Cardiac muscle cell (in vitro differentiated cells and primary cell): ENCODE results near the gene VASH1. TPM values are rescaled to one million over a fixed set of nuclear protein-coding genes. Genes with fewer than 3 reads are reported as not detected.

Experiments used
- DNase-seq, 2 donors: peaks; one replicate each; pipeline versions ENCODE4 v3.0.0 to v3.0.0-alpha.2; 2010 to 2017; ENCODE audit warnings: low read depth in 1 of 2, low spot score in 1 of 2
- H3K27ac ChIP-seq: fragments of 200-600 bp; sonication (generic); 2 replicates; pipeline ENCODE4 v1.5.1; 2016
- H3K27me3 ChIP-seq: fragments of 200-600 bp; sonication (generic); 2 replicates; pipeline ENCODE4 v1.6.0; 2016; ENCODE audit warnings: control low read depth
- H3K36me3 ChIP-seq: fragments of 200-600 bp; sonication (generic); 2 replicates; pipeline ENCODE4 v1.5.1; 2016; ENCODE audit warnings: control low read depth
- H3K4me1 ChIP-seq: fragments of 200-600 bp; sonication (generic); 2 replicates; pipeline ENCODE4 v1.8.1; 2017; ENCODE audit warnings: low read depth, mild to moderate bottlenecking, mixed run types
- H3K4me3 ChIP-seq: fragments of 200-600 bp; sonication (generic); 2 replicates; pipeline ENCODE4 v1.5.1; 2016; ENCODE audit warnings: mild to moderate bottlenecking
- H3K9me3 ChIP-seq: fragments of 200-600 bp; sonication (generic); 2 replicates; pipeline ENCODE4 v1.5.1; 2017; ENCODE audit warnings: low read depth, mild to moderate bottlenecking, control low read depth
- polyA plus RNA-seq: library from polyadenylated mRNA; unstranded; fragments of >200 nt; fragmentation: Nextera tagmentation; extraction: Ambion mirVana; gene quantifications from 2 replicates; pipeline ENCODE4 v1.2.1, GENCODE V29; 2016
- total RNA-seq: library from RNA; depleted of rRNA; stranded (reverse); fragments of >200 nt; gene quantifications from 2 replicates; pipeline ENCODE4 v1.2.3, GENCODE V29; 2016
- TF ChIP-seq, protein P1 (sequence below): IDR thresholded peaks from 2 replicates; pipeline ENCODE4 v1.5.1; 2012; ENCODE audit warnings: low read depth, mild to moderate bottlenecking, low read length

The VASH1 gene
- total and polyA plus RNA-seq, 2 experiments from 2014 or later = 22.1 to 41.0 TPM

DNA sequence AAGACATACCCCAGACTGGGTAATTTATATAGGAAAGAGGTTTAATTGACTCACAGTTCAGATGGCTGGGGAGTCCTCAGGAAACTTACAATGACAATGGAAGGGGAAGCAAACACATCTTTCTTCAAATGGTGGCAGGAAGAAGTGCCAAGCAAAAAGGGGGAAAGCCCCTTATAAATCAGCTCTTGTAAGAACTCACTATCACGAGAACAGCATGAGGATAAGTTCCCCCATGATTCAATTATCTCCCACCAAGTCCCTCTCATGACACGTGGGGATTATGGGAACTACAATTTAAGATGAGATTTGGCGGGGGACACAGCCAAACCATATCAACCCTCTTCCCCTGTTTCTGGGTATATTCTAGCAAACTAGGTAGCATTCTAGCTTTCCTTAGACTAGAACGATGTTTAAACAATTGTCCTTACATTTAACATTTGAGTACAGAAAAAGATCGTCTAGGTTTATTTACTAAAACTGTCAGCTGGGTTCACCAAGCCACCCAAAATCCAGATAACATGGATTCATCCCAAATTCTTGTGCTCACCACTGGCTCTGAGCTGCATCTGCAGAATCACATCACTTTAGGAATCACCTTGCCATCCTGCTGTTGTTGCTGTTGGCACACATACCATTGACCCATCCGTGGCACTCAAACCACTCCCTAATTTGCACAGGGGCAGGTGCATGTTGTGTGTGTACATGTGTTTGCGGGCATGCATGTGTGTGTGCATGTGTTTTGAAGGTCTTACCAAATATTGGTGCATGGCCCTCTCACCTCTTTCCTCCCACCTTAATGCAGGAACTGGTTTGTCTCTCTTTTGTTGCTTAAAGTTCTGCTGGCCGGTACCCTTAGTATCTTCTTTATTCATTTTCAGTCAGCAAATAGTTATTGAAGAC is 36.4 kb upstream of the VASH1 start:
- H3K36me3 ChIP-seq = no peaks in the 10 kb centered on the region
- H3K4me1 ChIP-seq = no peaks in the 10 kb centered on the region
- no peak overlapping the region for H3K27ac ChIP-seq
- H3K4me3 ChIP-seq = no peak overlapping the region
- TF ChIP-seq, protein P1, sequence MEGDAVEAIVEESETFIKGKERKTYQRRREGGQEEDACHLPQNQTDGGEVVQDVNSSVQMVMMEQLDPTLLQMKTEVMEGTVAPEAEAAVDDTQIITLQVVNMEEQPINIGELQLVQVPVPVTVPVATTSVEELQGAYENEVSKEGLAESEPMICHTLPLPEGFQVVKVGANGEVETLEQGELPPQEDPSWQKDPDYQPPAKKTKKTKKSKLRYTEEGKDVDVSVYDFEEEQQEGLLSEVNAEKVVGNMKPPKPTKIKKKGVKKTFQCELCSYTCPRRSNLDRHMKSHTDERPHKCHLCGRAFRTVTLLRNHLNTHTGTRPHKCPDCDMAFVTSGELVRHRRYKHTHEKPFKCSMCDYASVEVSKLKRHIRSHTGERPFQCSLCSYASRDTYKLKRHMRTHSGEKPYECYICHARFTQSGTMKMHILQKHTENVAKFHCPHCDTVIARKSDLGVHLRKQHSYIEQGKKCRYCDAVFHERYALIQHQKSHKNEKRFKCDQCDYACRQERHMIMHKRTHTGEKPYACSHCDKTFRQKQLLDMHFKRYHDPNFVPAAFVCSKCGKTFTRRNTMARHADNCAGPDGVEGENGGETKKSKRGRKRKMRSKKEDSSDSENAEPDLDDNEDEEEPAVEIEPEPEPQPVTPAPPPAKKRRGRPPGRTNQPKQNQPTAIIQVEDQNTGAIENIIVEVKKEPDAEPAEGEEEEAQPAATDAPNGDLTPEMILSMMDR = no peak
- no peak for DNase-seq
- no peaks in the 10 kb centered on the region for H3K9me3 ChIP-seq
- no peaks in the 10 kb centered on the region for H3K27me3 ChIP-seq

DNA sequence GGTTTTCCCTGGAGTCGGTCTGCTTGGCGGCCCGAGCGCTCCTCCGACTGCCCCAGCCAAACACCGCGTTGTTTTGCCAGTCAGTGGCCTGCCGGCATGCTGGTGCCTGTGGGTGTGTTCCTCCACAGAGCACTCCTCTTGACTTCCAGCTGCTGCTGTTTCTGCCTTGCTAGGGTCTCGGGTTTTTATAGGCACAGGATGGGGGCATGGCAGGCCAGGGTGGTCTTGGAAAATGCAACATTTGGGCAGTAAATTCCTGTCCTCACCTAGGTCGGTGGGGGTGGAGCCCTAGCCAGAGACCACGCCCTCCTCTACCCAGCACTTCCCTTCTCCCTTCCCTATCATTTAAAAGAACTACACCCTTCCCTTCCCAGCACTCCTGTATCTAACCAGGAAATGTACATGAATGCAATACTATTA is 34.7 kb upstream of the VASH1 start:
- Histone ChIP-seq H3K27me3 (no peaks in the 10 kb centered on the region), H3K9me3 (no peaks in the 10 kb centered on the region), H3K27ac (no peak overlapping the region), H3K4me1 (no peaks in the 10 kb centered on the region), H3K36me3 (no peaks in the 10 kb centered on the region), H3K4me3 (no peak overlapping the region)
- DNase-seq = no peak
- TF ChIP-seq, protein P1 = no peak

DNA sequence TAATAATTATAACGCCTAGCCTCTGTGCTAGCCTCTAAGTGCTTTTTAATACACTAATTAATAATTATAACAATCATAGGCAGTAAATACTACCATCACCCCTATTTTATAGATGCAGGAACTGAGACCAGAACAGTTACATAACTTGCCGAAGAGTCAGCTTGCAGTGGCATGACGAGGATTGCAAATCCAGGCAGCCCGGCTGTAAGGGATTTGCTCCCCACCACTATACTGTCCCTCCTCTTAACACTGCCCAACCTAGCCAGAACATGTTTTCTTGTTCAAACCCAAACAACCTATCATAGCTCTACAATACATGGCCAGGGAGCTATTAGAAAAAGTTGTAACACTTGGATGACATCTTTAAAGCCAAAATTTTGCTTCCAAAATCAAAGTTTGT is 33.9 kb upstream of the VASH1 start:
- Histone ChIP-seq H3K9me3 (no peaks in the 10 kb centered on the region), H3K4me3 (no peak overlapping the region), H3K36me3 (no peaks in the 10 kb centered on the region), H3K27ac (no peak overlapping the region), H3K27me3 (no peaks in the 10 kb centered on the region), H3K4me1 (no peaks in the 10 kb centered on the region)
- DNase-seq = no peak
- TF ChIP-seq, protein P1 = no peak

DNA sequence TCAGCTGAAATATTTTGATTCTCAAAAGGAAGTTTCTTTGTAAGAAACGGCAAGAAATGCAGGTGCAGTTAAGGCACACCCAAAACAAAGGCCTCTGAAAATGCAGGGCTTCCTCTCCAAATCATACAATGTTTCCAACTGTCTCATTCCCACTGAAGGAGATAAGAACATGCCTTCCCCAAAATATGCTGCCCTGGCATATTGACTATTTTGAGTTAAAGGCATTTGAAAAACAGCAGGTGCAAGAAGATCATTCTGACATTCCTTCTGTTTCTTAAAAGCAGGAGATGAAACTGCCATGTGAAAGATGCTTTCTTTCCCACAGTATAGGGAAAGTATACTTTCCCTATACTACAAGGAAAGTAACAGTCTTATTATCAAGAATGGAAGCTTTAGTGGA is 33.4 kb upstream of the VASH1 start:
- no peaks in the 10 kb centered on the region for H3K9me3 ChIP-seq
- no peak overlapping the region for H3K4me3 ChIP-seq
- H3K36me3 ChIP-seq = no peaks in the 10 kb centered on the region
- H3K4me1 ChIP-seq = no peaks in the 10 kb centered on the region
- TF ChIP-seq, protein P1 = no peak
- no peak overlapping the region for H3K27ac ChIP-seq
- no peaks in the 10 kb centered on the region for H3K27me3 ChIP-seq
- DNase-seq = no peak

- no peak for DNase-seq
- H3K4me3 ChIP-seq = no peak overlapping the region
- H3K9me3 ChIP-seq = no peaks in the 10 kb centered on the region
- TF ChIP-seq, protein P1 = no peak
- H3K27ac ChIP-seq = no peak overlapping the region
- no peaks in the 10 kb centered on the region for H3K36me3 ChIP-seq
- no peaks in the 10 kb centered on the region for H3K4me1 ChIP-seq
- no peaks in the 10 kb centered on the region for H3K27me3 ChIP-seq
Observed at GRCh38 chr14:76729258-76729657, 32.0 kb upstream of the VASH1 start.
